Medulla oblongata (tissue), 1 donor: Measurements from ENCODE around the gene UFD1.

ENCODE experiments used
- DNase-seq: peaks from one replicate; pipeline ENCODE4 v3.0.0-alpha.2; 2015; ENCODE audit errors: extremely low spot score

Gene UFD1

DNA sequence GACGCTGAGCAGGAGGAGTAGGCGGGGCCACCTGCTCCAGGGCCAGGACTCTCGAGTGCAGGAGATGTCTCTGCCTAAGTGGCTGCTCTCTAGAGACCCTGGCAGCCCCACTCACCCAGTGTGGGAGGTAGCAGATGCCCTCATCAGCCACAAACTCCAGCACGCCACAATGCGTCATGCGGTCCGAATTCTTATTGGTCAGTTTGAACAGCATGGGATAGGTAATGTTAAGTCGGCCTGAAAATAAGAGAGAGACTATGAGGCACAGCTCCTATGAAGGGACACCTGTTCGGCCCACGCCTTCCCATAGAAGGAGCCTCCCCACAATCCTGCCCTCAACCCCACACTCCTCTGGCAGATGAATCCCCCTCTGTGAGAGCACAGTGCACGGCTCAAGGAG, 7.4 kb downstream of the UFD1 start:
- DNase-seq: no peak

DNA sequence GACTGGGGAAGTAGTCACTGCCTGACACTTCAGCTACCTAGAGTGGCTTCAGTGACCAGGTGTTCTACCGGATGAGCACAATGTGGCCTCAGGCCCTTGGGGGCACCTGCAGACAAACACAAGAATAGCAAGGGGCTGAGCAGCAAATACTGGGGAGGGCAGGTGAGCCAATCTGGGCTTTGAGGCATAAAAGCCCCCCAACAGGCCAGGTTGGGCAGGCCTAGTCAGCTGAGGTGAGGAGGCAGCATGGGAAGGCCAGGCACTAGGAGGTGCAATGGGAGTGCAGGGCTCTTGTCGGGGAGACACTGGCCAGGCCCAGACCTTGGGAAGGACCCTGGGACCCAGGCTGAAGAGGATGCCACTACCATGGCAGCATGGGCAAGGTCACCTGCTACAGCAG, 9.0 kb downstream of the UFD1 start:
- DNase-seq: no peak

DNA sequence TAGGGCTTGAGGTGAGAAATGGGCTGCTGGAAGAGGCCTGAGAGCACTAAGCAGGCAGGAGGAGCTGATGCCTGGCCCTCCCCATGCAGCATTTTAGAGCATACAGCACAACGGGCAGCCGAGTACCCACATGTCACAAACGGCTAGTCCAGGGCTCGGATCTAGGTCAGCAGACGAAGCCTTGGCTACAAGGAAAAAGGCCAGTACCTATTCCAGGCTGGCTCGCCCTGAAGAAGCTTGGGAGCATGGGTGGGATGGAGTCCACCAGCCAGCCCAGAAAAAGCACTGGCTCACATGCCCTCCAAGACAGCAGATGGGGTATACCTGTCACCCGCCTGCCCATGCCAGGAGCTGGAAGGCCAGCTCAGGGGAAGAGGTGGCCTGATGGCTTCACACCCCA, 9.6 kb downstream of the UFD1 start:
- no peak for DNase-seq

DNA sequence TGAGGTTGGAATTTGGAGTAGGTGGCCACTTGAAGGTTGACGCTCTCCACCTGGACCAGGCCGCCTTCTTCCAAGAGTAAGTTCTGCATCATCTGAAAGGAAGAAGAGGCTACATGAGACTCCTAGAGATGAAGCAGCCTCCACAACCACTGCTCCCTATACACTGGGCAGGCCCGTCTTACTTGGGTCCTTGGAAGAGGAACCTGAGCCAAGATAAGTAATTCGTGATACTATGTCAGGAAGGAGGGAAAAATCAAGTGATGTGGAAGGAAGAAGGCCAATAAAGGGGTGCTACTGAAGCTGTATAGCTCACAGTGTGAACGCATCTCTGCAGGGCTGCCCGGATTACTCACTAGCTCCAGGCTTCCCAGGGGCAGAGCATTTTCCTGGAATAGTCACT, 11.1 kb downstream of the UFD1 start:
- DNase-seq: no peak

DNA sequence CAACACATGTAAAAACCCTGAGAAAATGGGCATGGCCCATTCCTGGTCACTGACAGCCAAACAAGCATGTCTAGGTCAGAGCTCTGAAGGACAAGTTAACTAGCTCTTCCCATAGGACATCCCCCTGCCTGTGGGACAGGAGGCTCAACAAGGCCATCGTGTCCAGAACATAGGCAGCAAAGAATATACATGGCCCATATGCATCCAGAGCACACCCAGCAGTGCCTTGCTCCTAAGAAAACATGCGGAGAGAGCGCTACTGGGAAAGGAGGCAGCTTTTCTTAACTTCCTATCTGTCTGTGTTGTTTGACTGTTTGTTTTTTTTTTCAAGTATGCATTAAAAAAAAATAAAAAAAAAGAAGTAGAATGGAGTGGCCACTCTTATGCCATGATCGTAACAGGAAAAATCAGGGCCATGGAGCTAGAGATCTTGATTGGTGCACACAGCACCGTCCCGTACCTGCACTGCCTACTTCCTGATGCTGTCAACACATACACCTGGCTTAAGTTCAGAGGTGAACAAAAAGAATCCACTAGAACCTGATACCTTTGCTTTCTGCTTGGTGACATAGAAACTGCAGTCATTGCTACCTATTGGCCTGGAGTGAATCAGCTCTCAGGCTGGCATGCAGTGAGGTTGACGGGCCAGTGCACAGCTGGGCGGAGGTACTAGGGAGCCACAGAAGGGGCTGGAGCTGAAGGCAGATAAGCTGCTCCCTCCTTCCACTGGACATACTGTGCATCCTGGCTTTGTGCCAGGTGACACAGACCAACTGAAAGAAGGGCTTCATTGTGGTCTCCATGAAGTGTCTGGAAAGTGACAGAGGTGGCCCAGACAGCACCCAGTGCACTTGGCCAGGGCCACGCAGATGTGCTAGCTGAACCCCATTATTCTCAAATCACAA, 11.9 kb downstream of the UFD1 start:
- no peak for DNase-seq

DNA sequence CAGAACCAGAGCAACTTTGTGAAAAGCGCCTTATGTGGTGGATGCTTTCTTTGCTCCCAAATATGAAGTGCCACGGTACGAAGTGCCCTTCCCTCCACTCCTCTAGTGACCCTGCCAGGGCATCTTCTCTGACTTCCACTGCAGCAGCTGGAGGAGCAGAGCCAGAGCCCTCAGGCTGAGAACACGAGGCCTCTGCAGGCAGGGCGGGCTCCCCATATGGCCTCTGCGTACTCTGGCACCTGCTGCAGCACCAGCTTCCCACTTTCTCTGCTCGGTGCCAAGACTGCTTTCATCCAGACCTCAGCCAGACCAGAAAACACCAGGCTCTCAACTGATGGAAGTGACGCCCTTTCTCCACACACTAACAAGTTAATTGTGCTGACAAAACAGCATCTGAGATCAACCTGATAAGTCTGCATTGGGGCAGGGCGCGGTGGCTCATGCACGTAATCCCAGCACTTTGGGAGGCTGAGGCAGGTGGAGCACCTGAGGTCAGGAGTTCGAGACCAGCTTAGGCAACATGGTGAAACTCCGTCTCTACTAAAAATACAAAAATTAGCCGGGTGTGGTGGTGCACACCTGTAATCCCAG, 12.8 kb downstream of the UFD1 start:
- no peak for DNase-seq

DNA sequence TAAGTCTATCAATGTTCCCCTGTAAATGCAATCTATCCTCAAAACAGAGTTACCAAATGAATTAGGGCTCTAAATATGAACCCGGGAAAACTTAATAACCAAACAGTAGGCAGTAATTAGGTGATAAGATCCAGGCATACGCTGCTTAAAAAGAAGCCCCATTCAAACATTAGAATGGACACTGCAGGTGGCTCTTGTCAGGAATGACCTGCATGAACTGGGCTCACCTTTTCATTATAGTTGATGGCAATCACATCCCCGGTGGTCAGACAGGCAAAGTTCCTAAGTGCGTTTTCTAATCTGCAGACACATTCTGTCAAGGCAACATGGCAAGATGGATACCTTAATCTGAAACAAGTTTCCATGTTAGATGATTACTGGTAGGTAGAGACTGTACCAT, 14.0 kb downstream of the UFD1 start:
- DNase-seq: no peak

DNA sequence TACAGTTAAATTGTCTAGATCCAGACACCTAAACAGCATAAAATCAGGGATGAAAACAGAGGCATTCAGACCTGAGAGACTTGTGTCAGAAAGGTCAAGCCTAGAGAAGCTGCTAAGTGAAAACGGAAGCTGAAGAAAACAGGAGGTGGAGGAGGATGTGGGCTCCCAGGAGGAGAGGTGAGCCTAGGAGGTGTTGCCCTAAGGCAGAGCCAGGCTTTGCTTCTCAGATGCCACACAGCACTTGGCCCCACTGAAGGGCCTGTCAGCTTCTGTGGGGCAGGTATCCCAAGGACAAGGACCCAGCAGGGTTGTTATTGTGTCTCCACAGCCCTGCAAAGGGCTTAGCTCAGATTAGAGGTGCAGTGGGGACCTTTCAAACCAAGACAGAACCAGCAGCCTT, 14.4 kb downstream of the UFD1 start:
- no peak for DNase-seq

DNA sequence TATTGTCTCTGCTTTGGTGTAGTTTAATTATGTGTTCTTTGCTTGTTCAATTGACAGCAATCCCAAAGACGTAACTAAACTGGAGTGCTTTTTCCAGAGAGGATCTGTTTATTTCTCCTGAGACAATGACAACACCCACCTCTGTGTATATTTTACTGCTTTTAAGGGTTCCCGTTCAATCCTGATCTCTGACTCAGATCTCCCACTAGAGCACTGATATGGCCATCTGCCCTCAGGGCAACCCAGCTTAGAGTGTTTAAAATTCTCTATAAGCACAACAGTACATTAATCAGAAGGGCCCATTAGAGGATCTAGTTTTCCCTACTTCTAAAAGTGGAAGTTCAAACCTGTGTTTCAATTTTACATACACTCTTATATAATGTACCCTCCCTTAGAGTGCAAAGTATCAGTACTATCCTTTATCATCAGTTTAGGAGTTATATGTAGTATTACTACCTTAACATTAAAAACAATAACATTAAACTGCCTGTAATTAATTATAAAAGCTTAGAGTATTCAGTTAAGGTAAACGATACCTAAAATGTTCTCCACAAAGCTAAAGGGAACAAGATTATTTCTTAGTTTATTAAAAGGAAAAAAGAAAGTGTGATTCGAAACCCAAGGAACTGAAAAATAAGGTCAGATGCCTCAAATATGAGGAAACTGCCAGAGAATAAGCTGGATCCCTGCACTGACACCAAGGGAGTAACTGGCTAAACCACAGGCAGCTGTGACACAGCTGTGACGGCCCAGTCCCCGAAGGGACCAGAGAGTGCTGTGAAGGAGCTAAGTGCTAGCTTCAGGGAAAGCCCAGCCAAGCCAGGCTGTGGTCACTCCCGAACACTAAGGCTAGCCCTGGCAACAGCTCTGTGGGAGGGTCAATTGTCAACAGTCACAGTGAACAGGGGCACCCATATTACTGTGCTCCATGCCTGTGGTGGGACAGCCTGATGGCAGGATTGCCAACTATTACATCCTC, 15.2 kb downstream of the UFD1 start:
- no peak for DNase-seq

DNA sequence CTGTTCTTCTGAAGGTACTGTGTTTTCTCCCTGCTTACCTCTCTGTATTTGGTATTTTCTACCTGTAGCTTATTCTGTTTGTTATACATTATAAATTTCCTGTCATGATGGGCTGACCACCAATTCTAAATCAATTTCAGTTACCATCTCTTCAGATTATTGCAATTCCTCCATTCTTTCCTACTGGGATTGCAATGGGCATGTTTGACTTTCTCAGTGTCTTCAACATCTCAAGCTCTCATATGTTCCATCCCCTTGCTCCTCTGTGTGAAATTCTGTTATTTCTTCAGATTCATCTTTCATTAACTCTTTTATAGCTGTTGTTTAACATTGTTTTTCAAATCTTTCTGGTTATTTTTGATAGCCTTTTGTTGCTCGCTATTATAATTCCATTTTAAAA, 16.0 kb downstream of the UFD1 start:
- no peak for DNase-seq

DNA sequence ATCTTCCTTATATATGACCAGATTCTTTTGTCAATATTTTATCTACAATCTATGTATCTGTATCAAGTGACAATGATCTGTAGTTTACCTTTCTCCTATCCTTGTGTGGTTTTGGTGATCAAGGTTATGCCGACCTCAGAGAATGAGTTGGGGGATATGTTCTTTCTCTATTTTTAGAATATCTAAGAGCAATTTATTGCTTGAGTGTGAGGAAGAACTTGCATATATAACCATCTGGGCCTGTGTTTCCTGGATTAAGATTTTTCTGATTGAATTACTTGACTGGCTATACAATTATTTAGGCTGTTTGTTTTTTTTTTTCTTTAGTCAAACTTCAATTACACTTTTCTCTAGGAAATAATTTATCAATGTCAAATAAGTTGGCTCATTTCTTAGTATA, 17.5 kb downstream of the UFD1 start:
- no peak for DNase-seq

DNA sequence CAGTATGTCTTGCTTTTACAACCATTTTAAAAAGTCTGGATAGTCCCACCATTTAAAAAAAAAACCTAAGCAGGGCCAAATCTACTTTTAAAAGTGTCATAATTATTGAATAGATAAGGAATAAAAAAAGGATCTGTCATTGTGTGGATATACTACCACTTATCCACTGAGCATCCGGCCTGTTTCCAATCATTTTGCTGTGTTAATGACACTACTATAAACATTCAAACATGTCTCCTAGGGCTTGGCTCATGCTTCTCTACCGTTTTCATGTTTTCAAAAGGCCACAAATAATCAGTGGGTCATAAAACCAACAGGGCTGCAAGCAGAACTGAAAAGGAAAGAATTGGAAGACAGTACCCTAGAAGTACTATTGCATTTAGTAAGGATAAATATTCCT, 19.0 kb downstream of the UFD1 start:
- DNase-seq: no peak

DNA sequence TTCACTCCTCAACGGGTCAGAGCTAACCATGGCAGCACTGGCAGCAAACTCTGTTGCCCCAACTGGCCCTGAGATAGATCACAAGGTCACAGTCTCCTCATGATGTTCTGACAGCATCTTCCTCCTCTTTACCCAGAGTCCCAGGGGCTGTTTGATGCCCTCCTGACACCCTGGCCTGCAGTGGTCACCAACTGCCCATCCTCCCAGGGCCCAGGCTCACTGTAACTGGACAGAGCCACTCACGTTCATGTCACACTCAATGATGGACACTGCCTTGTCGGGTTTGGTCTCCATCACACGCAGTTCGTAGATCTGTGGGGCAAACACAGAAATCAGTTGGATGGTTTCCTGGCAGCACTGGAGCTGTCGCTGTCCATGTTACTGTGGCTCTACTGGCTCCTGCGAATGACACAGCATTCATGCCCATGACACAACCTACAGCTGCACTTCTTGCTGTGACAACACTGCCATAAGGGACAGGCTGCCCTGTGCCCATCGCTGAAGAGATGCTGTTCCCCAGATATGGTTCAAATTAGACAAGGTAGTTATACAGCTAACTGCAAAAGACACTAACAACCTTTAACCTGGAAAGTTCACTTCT, 21.1 kb downstream of the UFD1 start:
- no peak for DNase-seq

DNA sequence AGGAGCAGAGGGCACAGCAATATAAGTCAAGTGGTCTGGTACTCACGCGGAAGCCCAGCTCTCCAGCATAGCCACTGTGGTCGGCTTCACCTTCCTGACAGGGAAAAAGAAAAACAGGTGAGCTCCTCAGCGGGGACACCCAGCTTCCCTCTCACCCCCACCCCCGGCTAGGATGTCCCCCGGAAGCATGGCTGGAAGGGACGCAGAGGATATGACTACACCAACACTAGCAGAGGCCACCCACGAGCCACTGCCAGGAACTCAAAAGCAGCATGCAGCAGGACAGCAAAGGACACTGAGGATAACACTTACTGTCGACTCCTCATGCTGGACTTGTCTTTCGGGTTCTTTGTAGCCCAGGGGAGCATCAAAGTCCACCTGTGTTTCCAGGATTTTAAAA, 22.5 kb downstream of the UFD1 start:
- no peak for DNase-seq

DNA sequence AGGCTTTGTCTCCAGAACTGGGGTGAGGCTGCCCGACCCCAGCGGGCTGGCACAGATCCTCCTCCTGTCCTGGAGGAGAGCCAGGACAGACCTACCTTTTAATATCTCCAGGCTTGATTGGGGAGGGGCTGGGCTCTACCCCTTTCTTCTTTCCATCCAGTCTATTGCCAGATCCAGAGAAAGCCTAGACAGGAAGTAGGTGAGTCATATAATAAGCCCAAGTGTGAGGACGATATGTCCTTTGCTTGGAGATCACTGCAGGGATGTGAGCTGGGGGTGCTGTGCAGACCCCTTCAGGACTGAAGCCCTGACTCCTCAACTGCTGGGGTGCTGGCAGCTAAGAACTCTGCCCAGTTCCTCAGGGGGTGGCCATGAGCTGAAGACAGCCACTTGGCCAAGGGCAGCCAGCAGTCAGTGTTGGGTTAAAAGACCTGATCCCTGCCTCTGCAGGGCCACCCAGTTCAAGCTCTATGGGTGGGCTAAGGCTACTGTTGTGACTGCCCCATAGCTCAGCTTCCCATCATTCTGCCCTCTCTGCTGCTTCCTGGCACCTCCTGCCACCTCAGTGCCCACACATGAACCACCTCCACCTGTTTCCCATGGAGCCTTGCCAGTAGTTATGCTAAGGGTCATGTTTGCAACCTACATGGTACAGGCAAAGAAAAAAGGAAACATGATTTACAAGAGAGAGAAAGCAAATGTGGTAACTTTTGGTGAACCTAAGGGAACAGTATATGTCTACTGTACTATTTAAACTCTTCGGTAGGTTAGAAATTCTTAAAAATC, 23.2 kb downstream of the UFD1 start:
- no peak for DNase-seq

DNA sequence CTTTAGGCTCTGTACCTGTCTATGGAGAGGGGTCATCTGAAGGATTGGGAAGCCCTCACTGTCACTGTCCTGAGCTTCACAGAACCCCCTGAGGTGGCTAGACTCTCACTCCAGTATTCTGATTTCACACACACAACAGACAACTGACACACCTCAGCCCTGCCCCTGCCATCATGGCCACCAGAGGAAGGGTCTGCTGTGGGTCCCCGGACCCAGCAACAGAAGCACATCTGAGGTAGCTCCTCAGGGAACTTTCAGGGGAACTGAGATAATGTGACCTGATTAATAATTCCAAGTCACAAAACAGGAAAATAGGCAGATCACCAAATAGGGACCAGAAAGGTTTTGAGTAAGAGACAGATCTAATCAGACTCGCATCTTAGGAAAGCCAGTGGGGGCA, 24.0 kb downstream of the UFD1 start:
- no peak for DNase-seq

DNA sequence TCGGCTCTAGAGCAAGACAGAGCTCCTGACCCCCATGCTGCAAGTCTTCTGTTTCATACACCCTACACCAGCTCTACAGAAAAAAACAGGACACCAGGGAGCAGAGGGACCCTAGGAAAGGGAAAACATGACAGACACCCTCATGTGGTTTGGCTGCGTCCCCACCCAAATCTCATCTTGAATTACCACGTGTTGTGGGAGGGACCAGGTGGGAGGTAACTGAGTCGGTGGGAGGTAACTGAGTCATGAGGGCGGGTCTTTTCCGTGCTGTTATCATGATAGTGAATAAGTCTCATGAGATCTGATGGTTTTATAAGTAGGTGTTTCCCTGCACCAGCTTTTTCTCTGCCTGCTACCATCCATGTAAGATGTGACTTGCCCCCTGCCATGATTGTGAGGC, 24.8 kb downstream of the UFD1 start:
- DNase-seq: no peak

DNA sequence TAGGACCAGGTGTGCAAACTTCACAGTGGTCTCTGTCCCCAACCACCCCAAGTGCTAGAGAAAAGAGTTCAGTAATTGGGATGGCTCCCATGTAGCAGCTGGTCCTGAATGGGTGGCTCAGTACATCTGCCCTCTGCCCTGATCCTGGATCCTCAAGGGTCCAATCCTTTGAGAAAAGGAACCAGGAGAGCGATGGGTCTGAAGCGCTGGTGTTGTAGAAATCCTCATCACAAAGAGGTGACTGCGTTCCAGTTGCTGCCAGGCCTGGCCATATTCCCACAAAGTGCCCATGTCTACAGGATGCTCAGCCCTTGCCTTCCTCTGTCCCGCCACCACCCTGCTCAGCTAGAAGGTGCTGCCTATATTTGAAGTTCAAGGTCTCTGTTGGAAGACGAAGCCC, 25.3 kb downstream of the UFD1 start:
- DNase-seq: no peak

DNA sequence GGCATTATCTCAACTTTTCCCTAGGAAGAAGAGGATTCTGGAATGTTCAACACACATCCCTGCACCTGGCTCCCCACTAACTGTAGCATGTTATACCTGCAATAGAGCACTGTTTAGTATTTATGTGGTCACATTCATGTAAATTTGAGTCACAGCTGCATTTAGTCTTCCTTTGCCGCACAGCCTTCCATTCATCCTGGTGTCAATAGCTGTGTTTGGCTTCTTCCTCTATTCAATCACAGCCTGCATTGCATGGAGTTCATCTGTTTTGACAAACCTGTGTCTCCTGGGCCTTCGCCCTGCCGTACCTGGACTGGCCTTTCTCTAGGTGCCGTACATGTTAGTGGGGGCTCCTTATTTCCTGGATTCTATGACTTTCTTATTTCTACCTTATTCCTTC, 27.4 kb downstream of the UFD1 start:
- no peak for DNase-seq

DNA sequence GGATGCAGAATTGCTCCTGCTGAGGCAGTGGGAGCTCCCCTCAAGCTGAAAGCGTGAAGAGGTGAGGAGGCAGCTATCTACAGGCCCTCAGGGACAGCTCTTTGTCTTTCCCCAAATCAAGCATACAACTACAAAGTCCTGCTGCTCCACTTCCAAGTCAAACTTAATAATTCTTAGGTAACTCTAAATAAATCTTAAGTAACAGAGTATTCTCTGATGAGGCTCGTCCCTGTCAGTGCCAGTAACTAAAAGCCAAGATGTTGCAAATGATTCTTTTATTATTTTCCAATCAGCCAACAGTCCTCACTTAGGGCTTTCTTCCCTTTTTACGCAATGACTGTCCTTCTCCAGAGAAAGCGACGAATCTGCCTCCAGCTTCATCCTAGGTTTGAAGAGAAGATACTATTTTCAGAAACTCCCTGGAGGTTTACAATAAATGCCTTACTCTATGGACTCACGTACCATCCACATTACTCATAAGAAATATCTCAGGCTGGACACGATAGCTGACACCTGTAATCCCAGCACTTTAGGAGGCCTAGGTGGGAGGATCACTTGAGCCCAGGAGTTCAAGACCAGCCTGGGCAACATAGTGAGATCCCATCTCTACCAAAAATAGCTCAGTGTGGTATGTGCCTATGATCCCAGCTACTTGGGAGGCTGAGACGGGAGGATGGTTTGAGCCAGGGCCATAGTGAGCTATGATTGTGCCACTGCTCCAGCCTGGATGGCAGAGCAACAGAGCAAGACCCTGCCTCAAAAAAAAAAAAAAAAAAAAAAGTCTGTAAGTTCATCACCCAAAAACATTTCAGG, 28.4 kb downstream of the UFD1 start:
- DNase-seq: no peak
